Keratinocyte (primary cell): ENCODE measurements around the gene UBE2J2.

Experiments used
- EZH2 ChIP-seq: IDR thresholded peaks from one replicate; pipeline ENCODE4 v1.6.1; 2012; ENCODE audit warnings: inconsistent platforms, mild to moderate bottlenecking, low read length, moderate library complexity
- TF ChIP-seq, protein P1 (sequence below), 3 experiments: IDR thresholded peaks in 1 of 3; conservative IDR thresholded peaks in 1 of 3; optimal IDR thresholded peaks in 1 of 3; 2 replicates in 2 of 3; 3 replicates in 1 of 3; pipeline versions ENCODE3 to v1.5.1; 2011; ENCODE audit warnings: low read length in 3 of 3, mild to moderate bottlenecking in 3 of 3, moderate library complexity in 2 of 3, control low read depth in 1 of 3, inconsistent platforms in 1 of 3; ENCODE audit not compliant: insufficient read depth in 2 of 3; ENCODE audit errors: extremely low read depth in 1 of 3

DNA sequence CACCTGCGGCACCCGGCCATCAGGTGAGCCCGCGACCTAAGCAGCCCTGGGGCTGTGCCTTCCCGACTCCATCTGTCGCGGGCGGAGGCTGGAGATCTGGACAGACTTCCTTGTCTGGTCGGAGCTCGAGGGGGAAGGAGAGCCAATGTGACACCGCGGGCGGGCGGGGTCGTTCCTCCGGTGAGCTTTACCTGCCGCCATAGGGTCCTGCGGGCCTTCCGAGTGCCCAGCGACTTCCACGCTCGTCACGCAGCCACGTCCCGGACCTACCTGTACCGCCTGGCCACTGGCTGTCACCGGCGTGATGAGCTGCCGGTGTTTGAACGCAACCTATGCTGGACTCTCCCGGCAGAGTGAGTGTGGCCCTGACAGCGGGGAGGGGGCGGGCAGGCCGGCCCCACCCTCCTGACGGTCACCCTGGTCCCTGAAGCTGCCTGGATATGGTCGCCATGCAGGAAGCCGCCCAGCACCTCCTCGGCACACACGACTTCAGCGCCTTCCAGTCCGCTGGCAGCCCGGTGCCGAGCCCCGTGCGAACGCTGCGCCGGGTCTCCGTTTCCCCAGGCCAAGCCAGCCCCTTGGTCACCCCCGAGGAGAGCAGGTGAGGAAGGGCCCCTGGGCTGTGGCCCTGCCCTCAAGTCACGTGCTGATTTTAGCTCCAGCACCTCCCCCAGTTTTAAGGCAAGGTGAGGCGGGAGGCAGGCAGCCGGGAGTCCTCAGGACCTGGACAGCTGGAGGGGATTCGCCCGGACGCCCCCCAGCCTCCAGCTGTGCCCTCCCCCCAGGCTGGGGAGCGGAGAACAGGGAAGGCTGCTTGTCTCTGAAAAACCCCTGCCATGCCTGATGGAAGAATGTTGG, 35.8 kb upstream of the UBE2J2 start:
- TF ChIP-seq, protein P1, sequence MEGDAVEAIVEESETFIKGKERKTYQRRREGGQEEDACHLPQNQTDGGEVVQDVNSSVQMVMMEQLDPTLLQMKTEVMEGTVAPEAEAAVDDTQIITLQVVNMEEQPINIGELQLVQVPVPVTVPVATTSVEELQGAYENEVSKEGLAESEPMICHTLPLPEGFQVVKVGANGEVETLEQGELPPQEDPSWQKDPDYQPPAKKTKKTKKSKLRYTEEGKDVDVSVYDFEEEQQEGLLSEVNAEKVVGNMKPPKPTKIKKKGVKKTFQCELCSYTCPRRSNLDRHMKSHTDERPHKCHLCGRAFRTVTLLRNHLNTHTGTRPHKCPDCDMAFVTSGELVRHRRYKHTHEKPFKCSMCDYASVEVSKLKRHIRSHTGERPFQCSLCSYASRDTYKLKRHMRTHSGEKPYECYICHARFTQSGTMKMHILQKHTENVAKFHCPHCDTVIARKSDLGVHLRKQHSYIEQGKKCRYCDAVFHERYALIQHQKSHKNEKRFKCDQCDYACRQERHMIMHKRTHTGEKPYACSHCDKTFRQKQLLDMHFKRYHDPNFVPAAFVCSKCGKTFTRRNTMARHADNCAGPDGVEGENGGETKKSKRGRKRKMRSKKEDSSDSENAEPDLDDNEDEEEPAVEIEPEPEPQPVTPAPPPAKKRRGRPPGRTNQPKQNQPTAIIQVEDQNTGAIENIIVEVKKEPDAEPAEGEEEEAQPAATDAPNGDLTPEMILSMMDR (optimal IDR thresholded peaks at IDR 0.05 in 1 of 3, IDR thresholded peaks at IDR 0.05 in 1 of 3, conservative IDR thresholded peaks at IDR 0.05 in 1 of 3; ENCODE audit: extremely low read depth in 1 of 3, insufficient read depth in 2 of 3, low read length in 3 of 3): no peak
- no peak for TF ChIP-seq EZH2
